Measurements from ENCODE around the gene COL6A6. TPM values are rescaled to one million over a fixed set of nuclear protein-coding genes. Genes with fewer than 3 reads are reported as not detected.

Gene COL6A6
- total RNA-seq, 4 donors from 2014 or later: 0.04 to 0.57 (median 0.09) TPM; not detected in 1

DNA sequence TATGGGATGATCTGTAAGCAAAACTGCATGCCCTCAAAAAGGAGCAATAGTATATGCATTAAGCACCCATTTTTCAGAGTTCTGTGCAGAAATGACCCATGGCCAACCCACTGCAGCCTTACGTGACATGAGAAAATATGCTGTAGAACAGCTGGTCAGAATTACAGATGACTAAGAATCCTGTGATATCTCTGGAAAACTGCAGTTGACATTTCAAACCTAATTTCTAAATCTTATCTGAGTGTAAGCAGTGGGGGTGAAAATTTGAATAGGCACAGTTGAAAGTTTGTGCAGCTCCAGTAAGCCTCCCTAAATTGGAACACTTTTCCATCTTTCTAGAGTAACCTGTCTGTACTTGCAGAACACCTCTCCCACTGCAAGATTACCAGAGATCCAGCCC lies 28.7 kb upstream of the COL6A6 start:
- Histone ChIP-seq H3K9me3 (no peaks in the 10 kb centered on the region), H3K4me1 (no peaks in the 10 kb centered on the region), H3K36me3 (no peaks in the 10 kb centered on the region), H3K27ac (no peak overlapping the region), H3K4me3 (no peak overlapping the region), H3K27me3 (no peaks in the 10 kb centered on the region)
- intact Hi-C loops (cut with DNase I): no loop called here
- whole genome bisulfite sequencing, 2 donors: 71 to 86% methylated on average over 1 of the region's 1 CpG
- no peak for DNase-seq
- TF ChIP-seq, protein P1, sequence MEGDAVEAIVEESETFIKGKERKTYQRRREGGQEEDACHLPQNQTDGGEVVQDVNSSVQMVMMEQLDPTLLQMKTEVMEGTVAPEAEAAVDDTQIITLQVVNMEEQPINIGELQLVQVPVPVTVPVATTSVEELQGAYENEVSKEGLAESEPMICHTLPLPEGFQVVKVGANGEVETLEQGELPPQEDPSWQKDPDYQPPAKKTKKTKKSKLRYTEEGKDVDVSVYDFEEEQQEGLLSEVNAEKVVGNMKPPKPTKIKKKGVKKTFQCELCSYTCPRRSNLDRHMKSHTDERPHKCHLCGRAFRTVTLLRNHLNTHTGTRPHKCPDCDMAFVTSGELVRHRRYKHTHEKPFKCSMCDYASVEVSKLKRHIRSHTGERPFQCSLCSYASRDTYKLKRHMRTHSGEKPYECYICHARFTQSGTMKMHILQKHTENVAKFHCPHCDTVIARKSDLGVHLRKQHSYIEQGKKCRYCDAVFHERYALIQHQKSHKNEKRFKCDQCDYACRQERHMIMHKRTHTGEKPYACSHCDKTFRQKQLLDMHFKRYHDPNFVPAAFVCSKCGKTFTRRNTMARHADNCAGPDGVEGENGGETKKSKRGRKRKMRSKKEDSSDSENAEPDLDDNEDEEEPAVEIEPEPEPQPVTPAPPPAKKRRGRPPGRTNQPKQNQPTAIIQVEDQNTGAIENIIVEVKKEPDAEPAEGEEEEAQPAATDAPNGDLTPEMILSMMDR (IDR thresholded peaks at IDR 0.05): no peak
- TF ChIP-seq POLR2A (IDR thresholded peaks at IDR 0.05): no peak

DNA sequence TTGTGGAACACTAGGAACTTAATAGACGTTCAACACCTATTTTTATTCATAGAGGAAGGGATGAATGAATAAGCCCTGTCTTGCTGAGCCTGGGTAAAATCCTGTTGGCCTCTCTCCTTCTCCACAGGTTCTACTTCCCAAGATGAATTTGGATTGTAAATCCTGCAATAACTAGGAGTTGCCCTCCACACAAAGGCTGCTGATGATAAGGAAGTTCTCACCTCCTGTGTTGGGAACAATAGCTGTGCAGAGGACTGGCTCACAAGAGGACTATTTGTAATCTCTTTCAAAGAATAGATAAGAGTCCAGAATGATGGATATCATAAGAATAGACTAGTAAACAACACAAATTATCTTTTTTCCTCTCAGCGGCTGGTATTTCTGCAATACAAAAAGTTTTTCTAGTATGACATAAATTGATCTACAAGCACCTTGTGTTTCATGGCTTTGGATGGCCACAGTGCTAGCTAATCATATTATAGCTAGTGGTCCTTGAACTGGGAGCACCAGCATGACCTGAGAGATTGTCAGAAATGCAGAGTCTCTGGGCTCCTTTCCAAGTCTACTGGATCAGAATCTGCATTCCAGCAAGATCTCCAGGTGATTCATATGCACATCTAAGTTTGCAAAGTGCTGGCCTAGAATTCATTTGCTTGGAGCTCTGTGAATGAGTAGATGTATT lies 28.1 kb upstream of the COL6A6 start:
- intact Hi-C loops (cut with DNase I): no loop called here
- no peak for DNase-seq
- TF ChIP-seq POLR2A (IDR thresholded peaks at IDR 0.05): no peak
- TF ChIP-seq, protein P1 (IDR thresholded peaks at IDR 0.05): no peak
- H3K9me3 ChIP-seq: no peaks in the 10 kb centered on the region
- H3K4me3 ChIP-seq: no peak overlapping the region
- no peaks in the 10 kb centered on the region for H3K4me1 ChIP-seq
- H3K27me3 ChIP-seq: no peaks in the 10 kb centered on the region
- no peaks in the 10 kb centered on the region for H3K36me3 ChIP-seq
- 58 to 60% methylated on average over 2 of the region's 2 CpGs for WGBS, 2 donors
- H3K27ac ChIP-seq: no peak overlapping the region

DNA sequence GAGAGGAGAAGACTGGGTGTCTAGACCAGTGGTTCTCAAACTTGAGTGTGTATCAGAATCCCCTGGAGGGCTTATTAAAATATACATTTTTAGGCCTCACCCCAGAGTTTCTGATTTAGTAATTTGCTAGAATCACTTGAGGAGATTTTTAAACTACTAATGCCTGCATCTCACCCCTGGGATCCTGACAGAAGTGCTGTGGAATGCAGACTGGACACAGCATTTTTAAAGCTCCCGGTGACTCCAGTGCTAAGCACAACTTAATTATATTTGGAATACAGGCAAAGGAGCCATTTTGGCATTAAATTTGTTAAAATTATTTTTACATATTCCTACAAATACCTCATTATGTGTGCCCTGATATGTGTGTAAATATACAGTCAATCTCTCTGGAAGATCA lies 26.7 kb upstream of the COL6A6 start:
- H3K4me1 ChIP-seq: no peaks in the 10 kb centered on the region
- H3K36me3 ChIP-seq: no peaks in the 10 kb centered on the region
- H3K27ac ChIP-seq: no peak overlapping the region
- WGBS, 2 donors: 64 to 71% methylated on average over 1 of the region's 1 CpG
- no peaks in the 10 kb centered on the region for H3K27me3 ChIP-seq
- intact Hi-C loops (cut with DNase I): no loop called here
- no peak overlapping the region for H3K4me3 ChIP-seq
- no peak for DNase-seq
- no peaks in the 10 kb centered on the region for H3K9me3 ChIP-seq
- TF ChIP-seq POLR2A (IDR thresholded peaks at IDR 0.05): no peak
- TF ChIP-seq, protein P1 (IDR thresholded peaks at IDR 0.05): no peak

DNA sequence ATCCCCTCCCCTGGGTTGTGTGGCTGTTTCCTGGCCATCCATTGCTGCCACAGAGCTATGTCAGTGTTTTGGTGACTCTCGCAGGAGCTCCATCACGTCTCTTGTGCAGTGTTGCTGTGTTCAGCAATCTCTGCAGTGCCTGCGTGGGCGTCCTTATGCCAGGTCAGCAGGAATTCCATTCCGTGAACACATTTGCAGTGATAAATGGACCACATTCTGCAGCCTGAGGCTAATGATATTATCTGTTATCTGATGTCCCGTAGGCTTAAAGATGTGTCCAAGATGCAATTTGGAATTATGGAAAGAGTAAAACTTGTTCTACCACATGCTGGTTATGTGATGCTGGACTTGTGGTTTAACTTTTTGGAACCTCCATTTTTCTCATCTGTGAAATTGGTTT lies 25.5 kb upstream of the COL6A6 start:
- Histone ChIP-seq H3K36me3 (no peaks in the 10 kb centered on the region), H3K4me3 (no peak overlapping the region), H3K27ac (no peak overlapping the region), H3K9me3 (no peaks in the 10 kb centered on the region), H3K27me3 (no peaks in the 10 kb centered on the region), H3K4me1 (no peaks in the 10 kb centered on the region)
- no peak for DNase-seq
- WGBS, 2 donors: 71 to 80% methylated on average over 6 of the region's 6 CpGs
- intact Hi-C loops (cut with DNase I): no loop called here
- no peak for TF ChIP-seq POLR2A (IDR thresholded peaks at IDR 0.05)
- TF ChIP-seq, protein P1 (IDR thresholded peaks at IDR 0.05): no peak

DNA sequence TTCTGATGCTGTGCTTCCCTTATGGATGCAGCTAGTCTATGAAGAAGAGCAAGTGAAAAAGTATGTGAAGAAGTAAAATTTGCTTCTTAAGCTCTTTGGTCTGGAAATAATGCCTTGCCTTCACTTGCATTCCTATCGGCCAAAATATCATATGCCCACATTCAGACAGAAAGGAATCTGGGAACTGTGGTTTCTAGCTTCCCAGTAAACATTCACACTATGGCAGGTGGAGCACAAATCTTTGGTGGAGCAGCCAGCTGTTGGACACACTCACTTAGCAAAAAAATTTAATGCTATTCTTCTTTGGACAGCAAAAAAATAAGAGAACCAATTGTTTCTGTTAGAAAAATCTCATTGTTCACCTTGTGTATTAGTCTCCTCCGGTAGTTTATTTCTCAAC lies 12.3 kb upstream of the COL6A6 start:
- no peak for DNase-seq
- Histone ChIP-seq H3K27me3 (no peaks in the 10 kb centered on the region), H3K27ac (no peak overlapping the region), H3K9me3 (no peaks in the 10 kb centered on the region), H3K4me1 (no peaks in the 10 kb centered on the region), H3K36me3 (no peaks in the 10 kb centered on the region), H3K4me3 (no peak overlapping the region)
- intact Hi-C loops (cut with DNase I): no loop called here
- TF ChIP-seq, protein P1 (IDR thresholded peaks at IDR 0.05): no peak
- TF ChIP-seq POLR2A (IDR thresholded peaks at IDR 0.05): no peak
- WGBS, 2 donors: 74 to 90% methylated on average over 2 of the region's 2 CpGs
